HG03025 (cell line): ENCODE results near the gene LIN28B.
"Not testable (repeated sequence)": the region's sequence is repeated elsewhere in the genome, so short reads cannot be mapped to it uniquely, and the experiment has no call there.

Source experiments
- ATAC-seq: cut with Tn5 transposase; IDR thresholded peaks from one replicate; pipeline ENCODE4 v1.9.1; 2021; ENCODE audit warnings: mild to moderate bottlenecking, moderate library complexity; ENCODE audit not compliant: unreplicated experiment, low FRiP score

Gene LIN28B

DNA sequence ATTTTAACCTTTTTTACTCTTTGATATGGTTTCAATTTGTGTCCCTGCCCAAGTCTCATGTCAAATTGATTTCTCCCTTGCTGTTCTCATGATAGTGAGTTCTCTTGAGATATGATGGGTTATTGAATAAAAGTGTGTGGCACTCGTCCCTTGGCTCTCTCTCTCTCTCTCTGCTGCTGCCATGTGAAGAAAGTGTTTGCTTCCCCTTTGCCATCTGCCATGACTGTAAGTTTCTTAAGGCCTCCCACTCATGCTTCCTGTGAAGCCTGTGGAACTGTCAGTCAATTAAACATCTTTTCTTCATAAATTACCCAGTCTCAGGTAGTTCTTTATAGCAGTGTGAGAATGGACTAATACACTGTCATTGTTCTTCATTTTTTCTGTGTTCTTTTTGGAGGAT, 48.5 kb downstream of the LIN28B start:
- no peak for ATAC-seq

DNA sequence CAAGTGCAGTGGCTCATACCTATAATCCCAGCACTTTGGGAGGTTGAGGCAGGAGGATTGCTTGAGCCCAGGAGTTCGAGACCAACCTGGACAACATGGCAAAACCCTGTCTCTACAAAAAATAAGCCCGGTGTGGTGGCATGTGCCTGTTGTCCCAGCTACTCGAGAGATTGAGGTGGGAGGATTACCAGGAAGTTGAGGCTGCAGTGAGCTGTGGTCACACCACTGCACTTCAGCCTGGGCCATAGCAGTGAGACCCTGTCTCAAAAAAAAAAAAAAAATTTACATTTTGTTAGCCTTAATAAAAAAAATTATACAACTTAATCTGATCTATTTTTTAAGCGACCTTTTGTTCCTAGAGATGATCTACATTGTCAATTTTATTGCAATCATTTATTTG, 56.6 kb downstream of the LIN28B start:
- ATAC-seq: not testable (repeated sequence)

DNA sequence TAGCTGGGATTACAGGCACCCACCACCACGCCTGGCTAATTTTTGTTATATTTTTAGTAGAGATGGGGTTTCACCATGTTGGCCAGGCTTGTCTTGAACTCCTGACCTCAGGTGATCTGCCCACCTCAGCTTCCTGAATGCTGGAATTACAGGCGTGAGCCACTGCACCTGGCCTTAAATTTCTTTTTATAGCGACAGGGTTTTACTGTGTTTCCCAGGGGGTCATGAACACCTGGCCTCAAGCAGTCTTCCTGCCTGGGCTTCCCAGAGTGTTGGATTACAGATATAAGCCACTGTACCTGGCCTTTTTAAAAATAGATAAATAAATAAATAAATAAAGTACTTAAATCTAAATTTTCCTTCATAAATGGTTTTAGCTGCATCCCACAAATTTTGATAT, 57.5 kb downstream of the LIN28B start:
- no peak for ATAC-seq

DNA sequence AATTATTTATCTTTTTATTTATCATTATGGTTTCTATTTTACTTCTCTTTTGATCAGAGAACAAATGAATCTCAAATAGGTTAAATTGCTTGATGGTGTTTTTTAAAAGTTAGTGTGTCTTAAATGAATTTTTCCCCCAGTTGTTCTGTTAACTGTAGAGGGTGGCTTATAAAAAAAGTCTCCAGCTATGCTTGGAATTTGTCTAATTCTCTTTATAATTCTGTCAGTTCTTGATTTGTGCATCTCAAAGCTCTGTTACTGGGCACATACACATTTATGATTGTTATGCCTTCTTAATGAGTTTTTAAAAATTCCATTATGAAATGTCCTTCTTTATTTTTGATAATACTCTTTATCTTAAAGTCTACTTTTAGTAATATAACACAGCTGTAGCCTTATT, 58.0 kb downstream of the LIN28B start:
- no peak for ATAC-seq

DNA sequence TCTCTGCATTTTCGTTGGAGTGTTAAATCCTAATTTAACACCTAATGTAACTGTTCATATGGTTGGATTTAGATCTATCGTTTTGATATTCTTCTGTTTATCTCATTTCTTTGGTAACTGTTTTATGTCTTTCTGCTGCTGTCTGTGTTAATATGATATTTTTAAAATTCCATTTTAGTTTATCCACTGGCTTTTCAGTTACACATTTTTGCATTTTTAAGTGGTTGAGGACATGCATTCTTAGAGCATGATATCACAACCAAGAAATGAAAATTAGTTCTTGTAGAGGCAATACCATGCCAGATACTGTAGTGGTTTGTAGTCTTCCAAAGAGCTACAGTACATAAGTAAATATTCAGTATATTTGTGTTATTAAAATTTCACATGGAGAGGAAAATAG, 58.6 kb downstream of the LIN28B start:
- ATAC-seq: no peak

DNA sequence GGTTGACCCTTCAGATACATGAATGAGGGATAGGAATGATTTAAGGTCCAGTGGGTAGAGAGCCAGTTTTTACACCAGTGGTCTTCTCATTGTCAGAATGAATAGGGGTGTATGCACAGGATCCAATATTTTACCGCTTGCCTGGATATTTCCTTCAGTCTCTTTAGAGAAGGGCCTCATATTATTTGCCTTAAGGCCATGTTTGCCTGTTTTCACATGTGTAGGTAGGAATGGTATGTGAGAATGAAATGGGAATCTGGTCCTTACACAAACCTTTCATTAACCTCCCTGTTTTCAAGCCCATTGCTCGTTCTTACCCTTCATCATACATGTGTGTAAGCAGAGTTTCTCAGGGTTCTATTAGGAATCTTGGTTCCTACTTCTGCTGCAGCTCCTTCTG, 62.4 kb downstream of the LIN28B start:
- ATAC-seq: no peak

DNA sequence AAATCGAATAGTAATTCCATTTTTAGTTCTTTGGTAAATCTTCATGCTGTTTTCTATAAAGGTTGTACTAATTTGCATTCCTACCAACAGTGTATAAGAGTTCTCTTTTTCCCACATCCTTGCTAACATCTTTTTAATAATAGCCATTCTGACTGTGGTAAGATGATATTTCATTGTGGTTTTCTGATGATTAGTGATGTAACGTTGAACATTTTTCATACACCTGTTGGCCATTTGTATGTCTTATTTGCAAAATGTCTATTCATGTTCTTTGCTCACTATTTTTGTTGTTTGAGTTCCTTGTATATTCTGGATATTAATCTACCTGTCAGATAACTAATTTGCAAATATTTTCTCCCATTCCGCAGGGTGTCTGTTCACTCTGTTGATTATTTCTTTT, 64.5 kb downstream of the LIN28B start:
- ATAC-seq: no peak

DNA sequence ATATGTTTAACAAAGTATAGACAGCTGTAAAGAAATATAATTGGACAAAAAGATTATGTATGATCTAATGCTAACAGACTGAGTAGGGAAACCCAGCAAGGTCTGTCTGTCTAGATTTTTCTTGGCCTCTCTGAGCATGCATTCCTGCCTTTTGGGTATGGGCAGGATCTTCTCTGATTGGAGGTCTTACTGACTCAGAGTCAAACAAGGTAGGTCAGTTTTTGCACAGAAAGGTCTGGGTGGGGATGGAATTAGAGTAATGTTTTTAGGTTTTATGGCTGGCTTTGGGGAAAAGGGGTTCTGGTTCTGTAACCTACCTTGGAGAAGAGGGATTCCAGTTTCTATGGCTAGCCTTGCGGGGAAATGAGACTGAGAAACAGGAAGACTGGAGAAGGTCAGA, 65.5 kb downstream of the LIN28B start:
- no peak for ATAC-seq

DNA sequence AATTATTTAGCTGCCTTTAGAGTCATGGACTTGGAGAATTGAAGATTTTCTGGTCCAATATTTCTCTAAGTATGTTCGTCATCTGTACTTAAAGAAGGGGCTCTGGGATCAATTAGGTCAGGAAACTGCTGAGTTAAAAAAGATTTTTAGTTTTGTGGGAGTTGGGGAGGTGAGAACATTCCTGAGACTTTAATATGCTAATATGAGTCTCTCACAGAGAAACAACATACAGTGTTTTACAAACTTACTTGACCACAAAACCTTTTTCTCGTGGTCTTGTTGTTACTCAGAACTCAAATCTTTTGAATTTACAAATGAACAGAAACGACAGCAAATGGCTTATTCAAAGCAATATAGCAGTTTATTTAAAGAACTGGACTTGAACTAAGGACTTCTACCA, 67.9 kb downstream of the LIN28B start:
- no peak for ATAC-seq

DNA sequence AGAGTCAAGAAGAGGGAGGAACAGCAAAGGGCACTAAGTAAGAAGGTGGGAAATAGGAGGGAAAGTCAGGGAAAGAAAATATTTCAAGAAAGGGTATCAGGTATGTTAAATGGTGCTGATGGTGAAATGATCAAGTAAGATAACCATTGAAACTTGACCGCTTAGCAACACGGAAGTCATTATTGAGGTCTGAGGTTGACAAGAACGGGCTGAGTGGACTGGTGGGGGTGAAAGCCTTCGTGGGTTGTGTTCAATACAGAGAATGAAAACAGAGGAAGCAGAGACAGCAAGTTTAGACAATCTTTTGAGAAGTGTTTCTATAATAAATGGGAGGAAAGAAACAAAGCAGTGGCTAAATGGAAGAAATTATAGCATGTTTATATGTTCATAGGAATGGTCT, 72.0 kb downstream of the LIN28B start:
- no peak for ATAC-seq

DNA sequence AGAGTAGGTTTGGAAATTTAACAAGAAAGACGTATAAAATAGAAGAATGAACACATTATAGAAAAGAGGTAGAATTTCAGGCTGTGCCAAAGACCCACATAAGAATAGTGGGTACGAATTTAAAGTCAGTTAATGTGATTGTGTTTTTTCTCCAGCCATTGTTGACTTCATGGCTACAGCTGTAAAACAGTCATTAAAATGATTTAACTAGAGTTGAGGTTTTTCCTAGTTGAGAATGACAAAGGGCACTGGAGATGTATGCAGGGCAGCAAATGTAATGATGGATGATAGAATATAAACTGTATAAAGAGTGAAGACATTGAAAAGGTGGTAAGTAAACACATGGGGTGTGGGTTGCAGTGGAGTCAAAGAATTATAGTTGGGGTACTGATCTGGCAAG, 72.7 kb downstream of the LIN28B start:
- ATAC-seq: no peak

DNA sequence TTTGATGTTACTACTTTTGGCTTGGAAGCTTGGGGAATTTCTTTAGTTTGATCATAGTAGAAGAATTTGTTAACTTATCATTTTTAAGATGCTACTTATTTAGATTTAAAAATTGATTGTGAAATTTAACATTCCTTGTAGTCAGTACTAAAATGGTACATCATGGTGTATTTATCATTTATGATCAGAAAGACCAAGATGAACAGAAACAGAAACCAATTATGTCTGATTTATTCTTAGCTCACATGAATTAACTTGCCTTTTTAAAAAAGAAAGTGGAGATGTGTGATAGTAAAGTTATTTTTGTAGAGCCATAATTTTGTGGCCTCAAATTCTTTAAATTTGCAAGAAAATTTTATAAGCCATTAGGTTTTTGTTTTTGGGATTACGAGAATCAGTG, 77.6 kb downstream of the LIN28B start:
- no peak for ATAC-seq

DNA sequence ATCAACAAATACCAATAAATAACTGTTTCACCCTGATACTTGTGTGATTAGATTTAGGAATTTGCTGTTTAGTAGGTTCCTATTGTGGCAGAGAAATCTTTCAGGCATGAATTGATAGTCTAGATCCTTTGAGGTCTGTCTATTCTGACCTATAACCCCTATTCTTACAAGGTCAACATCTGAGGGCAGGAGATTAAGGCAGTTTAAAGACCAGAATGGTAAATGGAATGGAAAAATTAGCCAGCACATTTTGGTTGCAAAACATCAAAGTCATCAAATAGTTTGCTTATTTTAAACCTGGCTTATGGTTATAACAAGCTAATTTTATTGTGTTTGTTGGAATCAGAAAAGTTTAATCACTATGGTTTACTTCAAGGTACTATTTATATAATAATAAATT, 78.4 kb downstream of the LIN28B start:
- ATAC-seq: no peak

DNA sequence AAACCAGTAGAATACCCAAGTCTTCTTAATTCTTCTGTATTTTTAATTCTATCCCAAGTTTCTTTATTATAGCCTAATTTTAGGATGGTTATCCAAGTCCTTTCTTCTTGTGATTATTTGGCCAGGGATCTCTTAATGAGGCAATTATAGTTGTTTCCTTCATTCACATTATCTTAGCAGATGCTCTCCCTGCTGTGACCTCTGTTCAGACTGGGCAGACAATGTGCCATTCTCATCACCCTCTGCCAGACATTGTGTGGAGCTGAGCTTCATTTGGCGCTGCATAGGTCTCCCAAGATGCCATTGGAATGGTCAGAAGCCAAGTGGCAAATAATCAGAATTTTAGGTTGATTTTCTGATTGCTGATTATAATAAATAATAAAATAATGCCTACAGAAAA, 79.4 kb downstream of the LIN28B start:
- no peak for ATAC-seq

DNA sequence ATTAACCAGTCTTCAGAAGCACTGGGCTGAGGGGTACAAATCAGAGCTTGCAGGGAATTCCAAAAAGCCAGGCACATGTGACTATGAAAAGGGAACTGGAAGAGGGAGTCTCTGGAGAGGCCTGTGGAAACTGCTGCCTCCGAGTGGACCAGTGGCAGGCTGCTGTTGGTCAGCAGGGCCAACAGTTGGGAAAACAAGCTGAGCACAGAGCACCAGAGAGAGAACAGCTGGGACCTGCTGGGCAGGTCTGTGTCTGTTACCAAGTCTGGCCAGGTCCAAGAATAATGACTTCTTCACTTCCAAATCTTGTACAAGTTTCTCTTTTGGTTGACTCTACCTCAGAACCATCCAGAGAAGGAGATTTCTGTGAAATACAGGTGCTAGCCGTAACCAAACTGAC, 81.4 kb downstream of the LIN28B start:
- ATAC-seq: no peak

DNA sequence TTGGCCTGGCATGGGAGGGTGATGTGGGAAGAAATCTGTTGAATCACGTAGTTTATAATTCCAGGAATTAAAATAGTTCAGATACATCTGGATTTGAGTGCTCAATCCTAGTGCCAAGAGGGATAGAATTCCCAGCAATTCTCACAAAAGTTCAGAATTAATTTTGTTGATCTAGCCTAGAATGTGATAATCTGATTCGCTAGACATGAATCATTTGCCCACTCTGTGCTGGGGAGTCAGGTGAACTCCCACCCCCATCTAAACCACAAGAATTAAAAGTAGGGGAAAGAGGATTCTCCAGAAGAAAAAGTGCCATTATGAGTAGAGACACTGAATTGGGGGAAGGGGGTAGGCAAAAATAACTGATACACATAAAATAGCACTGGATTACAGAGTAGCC, 85.0 kb downstream of the LIN28B start:
- no peak for ATAC-seq

DNA sequence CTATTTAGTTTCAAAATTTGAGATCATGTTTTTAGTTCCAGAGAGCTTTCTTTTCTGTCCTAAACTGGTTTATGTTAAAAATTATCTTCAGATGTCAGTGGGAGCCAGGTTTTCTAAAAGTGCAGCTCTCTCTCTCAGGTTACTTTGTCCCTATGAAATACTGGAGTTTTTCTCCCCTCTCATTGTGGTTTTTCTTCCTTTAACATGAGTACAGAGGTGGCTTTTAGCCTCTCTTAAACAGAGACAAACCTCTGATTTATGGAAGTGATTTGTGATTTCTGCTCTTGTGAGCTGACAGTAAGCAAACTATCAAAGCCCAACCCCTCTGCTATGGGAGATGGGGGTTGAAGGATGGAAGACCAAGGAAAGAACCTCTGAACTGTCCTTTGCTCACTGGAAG, 85.7 kb downstream of the LIN28B start:
- ATAC-seq: no peak

DNA sequence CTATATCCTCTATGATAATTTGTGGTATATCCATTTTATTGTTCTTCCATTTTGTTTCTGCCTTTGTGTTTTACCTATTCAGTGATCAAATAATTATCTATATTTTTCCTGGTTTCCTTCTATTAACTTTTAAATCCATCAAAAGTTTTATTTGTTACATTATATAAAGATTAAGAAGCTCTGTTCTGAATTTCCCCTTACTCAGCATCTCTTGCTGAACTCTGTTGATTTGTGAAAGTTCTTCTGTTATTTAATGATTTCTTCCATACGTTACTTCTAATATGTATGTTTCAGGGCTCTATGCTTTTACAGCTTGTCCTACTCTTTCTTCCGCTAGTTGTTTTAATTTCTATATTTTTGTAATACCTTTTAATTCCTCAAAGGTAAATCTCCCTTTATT, 87.1 kb downstream of the LIN28B start:
- ATAC-seq: no peak

DNA sequence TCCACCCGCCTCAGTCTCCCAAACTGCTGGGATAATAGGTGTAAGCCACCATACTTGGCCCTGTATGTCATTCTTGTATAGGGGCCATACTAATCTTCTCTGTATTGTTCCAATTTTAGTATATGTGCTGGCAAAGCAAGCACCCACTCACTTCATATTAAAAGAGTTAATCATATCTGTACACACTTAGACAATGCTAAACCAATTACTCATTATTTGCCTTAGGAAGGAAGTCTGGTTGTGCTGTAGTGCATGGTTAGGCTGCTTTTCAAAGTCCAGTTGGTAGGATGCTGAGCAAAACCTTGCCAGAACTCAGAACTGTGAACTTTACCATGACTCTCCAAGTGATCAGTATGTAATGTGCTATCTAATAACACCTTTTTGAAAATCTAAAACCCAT, 88.6 kb downstream of the LIN28B start:
- ATAC-seq: no peak

DNA sequence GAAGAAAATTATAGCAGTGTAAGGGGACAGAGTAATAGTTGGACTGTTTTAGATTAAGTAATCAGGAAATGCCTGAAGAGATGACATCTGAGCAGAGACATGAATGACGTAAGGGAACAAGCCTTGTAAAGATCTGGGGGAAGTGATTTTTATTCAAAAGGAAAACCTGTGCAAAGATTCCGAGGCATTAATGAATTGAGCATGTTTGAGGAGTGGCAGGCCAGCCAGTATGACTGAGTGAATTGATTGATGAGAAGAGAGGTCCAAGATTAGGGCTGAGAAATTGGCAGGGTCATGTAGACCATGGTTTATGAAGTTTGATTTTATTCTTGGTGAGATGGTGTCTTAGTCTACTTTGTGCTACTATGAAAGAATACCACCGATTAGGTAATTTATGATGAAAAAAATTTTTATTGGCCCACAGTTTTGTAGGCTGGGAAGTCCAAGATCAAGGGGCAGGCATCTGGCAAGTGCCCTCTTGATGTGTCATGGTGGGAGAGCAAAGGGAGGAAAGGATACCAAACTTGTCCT, 95.1 kb downstream of the LIN28B start:
- ATAC-seq: no peak

DNA sequence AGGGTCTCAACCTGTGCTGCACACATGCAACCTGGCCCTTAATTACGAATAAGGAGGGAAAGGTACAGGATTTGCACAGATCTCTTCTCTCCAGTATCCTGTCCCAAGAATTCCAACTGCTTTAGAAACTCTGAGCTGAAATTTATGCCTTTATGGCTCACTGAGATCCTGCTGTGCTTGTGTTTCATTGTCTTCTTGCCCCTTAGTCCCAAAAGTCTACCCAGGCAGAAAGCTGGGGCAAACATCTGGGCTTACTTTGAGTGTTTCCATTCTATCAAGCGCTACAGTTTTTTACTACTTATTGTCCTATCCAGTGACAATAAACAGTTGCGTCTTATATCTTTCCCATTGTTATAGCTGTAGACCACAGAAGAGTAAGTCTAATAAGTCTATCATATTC, 99.7 kb downstream of the LIN28B start:
- no peak for ATAC-seq

DNA sequence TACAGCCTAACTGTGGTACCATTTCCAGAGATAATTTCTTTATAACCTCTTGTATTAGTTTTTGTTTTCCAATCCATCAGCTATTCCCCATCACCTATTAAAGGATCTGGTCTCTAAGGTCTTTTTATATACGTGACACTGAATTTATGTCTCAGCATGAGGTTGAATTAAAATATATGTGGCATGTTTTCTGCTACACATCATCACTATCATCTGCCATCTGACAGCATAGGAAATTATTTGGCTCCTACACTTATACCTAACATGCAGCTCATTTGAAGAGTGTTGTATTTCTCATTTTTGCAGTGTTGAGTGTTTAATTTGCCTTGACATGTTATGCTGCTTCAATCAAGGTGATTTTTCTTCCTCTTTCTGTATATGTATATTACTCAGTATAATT, 100.3 kb downstream of the LIN28B start:
- ATAC-seq: no peak

DNA sequence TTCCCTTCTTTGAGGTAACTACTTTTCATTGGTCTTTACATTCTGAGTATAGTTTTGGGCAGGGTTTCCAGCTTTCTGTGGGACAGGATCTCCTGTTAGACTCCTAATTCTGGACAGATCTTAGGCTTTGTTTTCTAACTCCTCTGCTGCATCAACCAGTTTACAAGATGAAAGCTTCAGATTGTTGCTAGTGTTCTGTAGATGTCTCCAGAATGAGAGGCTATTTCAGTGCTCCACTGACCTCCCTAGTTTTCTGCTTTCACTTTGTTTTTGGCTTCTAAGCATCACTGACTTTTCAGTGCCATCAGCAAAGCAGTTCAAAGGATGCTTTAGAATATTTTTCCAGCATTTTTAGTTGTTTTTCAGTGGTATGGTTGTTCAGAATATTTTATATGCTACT, 101.4 kb downstream of the LIN28B start:
- ATAC-seq: no peak
